ENCODE measurements around the gene ATXN7L2. TPM values are rescaled to one million over a fixed set of nuclear protein-coding genes. Genes with fewer than 3 reads are reported as not detected.

Gene ATXN7L2
- total RNA-seq, 4 donors from 2014 or later, result 2.2 to 3.3 (median 2.7) TPM

- WGBS, result 81% methylated on average over 3 of the region's 3 CpGs
These were observed 31.1 kb downstream of the ATXN7L2 start for GRCh38 chr1:109514846-109515245.

GRCh38 chr1:109516872-109517271, 33.2 kb downstream of the ATXN7L2 start:
- WGBS, result 86% methylated on average over 5 of the region's 5 CpGs
- H3K27ac ChIP-seq (replicated peaks in 1 of 4), result no peak overlapping the region
- H3K36me3 ChIP-seq, result no peaks in the 10 kb centered on the region
- H3K4me3 ChIP-seq, result no peak overlapping the region
- no peaks in the 10 kb centered on the region for H3K4me1 ChIP-seq
- intact Hi-C loops (cut with DNase I), result no loop called here
- TF ChIP-seq EP300 (IDR thresholded peaks at IDR 0.05) (no peak), POLR2AphosphoS5 (IDR thresholded peaks at IDR 0.05) (no peak), CTCF (IDR thresholded peaks at IDR 0.05) (no peak)
- DNase-seq (ENCODE audit: extremely low spot score), result no peak
- no peaks in the 10 kb centered on the region for H3K9me3 ChIP-seq
- H3K27me3 ChIP-seq, result peaks cover 0 to 9% (median 0%) of the 10 kb centered on the region in 4 donors

More at GRCh38 chr1:109514846-109515245, 31.1 kb downstream of the ATXN7L2 start:
- no peaks in the 10 kb centered on the region for H3K9me3 ChIP-seq
- H3K27me3 ChIP-seq, result no peaks in the 10 kb centered on the region
- H3K27ac ChIP-seq (replicated peaks in 1 of 4), result no peak overlapping the region
- H3K36me3 ChIP-seq, result no peaks in the 10 kb centered on the region
- no peak for TF ChIP-seq EP300 (IDR thresholded peaks at IDR 0.05)
- TF ChIP-seq CTCF (IDR thresholded peaks at IDR 0.05), result no peak
- no peak for TF ChIP-seq POLR2AphosphoS5 (IDR thresholded peaks at IDR 0.05)
- no peak for TF ChIP-seq POLR2A (IDR thresholded peaks at IDR 0.05; ENCODE audit: low read depth)
- intact Hi-C loops (cut with DNase I), result no loop called here
- no peak overlapping the region for H3K4me3 ChIP-seq
- H3K4me1 ChIP-seq, result peaks cover 7 to 9% (median 8%) of the 10 kb centered on the region in 4 donors
- no peak for DNase-seq (ENCODE audit: extremely low spot score)

- H3K36me3 ChIP-seq, result no peaks in the 10 kb centered on the region
- 85% methylated on average over 5 of the region's 5 CpGs for WGBS
- intact Hi-C loops (cut with DNase I), result no loop called here
- no peaks in the 10 kb centered on the region for H3K4me1 ChIP-seq
- H3K27me3 ChIP-seq, result peaks cover 0 to 9% (median 0%) of the 10 kb centered on the region in 4 donors
- TF ChIP-seq CTCF (IDR thresholded peaks at IDR 0.05), result no peak
- no peak for TF ChIP-seq POLR2A (IDR thresholded peaks at IDR 0.05; ENCODE audit: low read depth)
- TF ChIP-seq POLR2AphosphoS5 (IDR thresholded peaks at IDR 0.05), result no peak
- no peak for TF ChIP-seq EP300 (IDR thresholded peaks at IDR 0.05)
- H3K9me3 ChIP-seq, result no peaks in the 10 kb centered on the region
- no peak overlapping the region for H3K27ac ChIP-seq (replicated peaks in 1 of 4)
- no peak for DNase-seq (ENCODE audit: extremely low spot score)
- H3K4me3 ChIP-seq, result no peak overlapping the region
These were observed 33.6 kb downstream of the ATXN7L2 start for GRCh38 chr1:109517337-109517736.

GRCh38 chr1:109521002-109521951, 37.6 kb downstream of the ATXN7L2 start:
- Histone ChIP-seq H3K9me3 (no peaks in the 10 kb centered on the region), H3K27me3 (peaks cover 0 to 9% (median 0%) of the 10 kb centered on the region in 4 donors), H3K4me1 (no peaks in the 10 kb centered on the region), H3K27ac (replicated peaks in 1 of 4) (no peak overlapping the region), H3K4me3 (no peak overlapping the region), H3K36me3 (no peaks in the 10 kb centered on the region)
- intact Hi-C loops (cut with DNase I), result no loop called here
- no peak for DNase-seq (ENCODE audit: extremely low spot score)
- WGBS, result 77% methylated on average over 14 of the region's 14 CpGs
- no peak for TF ChIP-seq CTCF (IDR thresholded peaks at IDR 0.05)
- TF ChIP-seq POLR2A (IDR thresholded peaks at IDR 0.05; ENCODE audit: low read depth), result no peak
- TF ChIP-seq EP300 (IDR thresholded peaks at IDR 0.05), result no peak
- no peak for TF ChIP-seq POLR2AphosphoS5 (IDR thresholded peaks at IDR 0.05)

All from esophagus muscularis mucosa (tissue), 4 donors.